ENCODE results near the gene BCL11A. TPM values are rescaled to one million over a fixed set of nuclear protein-coding genes. Genes with fewer than 3 reads are reported as not detected.
"Not testable (repeated sequence)": the region's sequence is repeated elsewhere in the genome, so short reads cannot be mapped to it uniquely, and the experiment has no call there.

The BCL11A gene
- total RNA-seq, 1 donor from 2014 or later, result 31.2 TPM

DNA sequence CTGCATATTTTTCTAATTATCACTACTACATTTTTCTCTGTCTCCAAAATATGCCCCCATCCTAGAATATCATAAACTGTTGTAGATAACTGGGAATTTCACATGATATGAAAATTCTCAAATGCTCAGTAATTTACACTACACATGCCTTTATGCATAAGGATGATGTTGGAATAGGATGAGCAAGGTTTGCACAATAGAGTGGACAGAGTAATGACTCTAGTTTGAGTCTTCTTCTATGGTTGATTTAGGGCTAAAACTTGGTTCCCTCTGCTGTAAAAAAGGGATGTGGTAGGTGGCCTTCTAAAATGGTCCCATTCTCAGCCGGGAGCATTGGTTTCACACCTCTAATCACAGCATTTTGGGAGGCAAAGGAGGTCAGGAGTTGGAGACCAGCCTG is 129.9 kb downstream of the BCL11A start:
- DNase-seq (no peak), ATAC-seq (no peak)

GRCh38 chr2:60422826-60423483 is 130.5 kb downstream of the BCL11A start:
- ATAC-seq (no peak), DNase-seq (no peak)
- intact Hi-C loops (cut with micrococcal nuclease), result no loop called here

More for the DNA sequence above, 129.9 kb downstream of the BCL11A start:
- intact Hi-C loops (cut with micrococcal nuclease), result no loop called here

DNA sequence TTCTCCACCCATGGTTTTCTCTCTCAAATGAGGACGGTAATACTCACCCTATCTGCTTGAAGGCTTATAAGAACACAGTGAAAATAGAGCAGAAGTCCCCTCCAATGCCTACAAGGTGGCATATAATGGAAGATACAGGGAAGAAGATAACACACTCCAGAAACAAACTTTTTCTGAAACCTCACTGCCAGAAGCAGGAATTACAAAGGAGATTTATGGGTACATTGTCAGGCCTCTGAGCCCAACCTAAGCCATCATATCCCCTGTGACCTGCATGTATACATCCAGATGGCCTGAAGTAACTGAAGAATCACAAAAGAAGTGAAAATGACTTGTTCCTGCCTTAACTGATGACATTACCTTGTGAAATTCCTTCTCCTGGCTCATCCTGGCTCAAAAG is 136.2 kb downstream of the BCL11A start:
- intact Hi-C loops (cut with micrococcal nuclease), result not testable (repeated sequence)

GRCh38 chr2:60416221-60417008 is 137.0 kb downstream of the BCL11A start:
- peak; percentile 44 for DNase-seq
- intact Hi-C loops (cut with micrococcal nuclease), result no loop called here
- ATAC-seq, result peak; percentile 83

More for the DNA sequence above, 136.2 kb downstream of the BCL11A start:
- not testable (repeated sequence) for DNase-seq, ATAC-seq

GRCh38 chr2:60415814-60416213 is 137.6 kb downstream of the BCL11A start:
- ATAC-seq (no peak), DNase-seq (no peak)
- intact Hi-C loops (cut with micrococcal nuclease), result no loop called here

- ATAC-seq, result no peak
- intact Hi-C loops (cut with micrococcal nuclease), result no loop called here
- no peak for DNase-seq
Measured at GRCh38 chr2:60414495-60415138, 138.8 kb downstream of the BCL11A start.

- intact Hi-C loops (cut with micrococcal nuclease), result no loop called here
- DNase-seq (no peak), ATAC-seq (no peak)
Measured at GRCh38 chr2:60413814-60414168, 139.7 kb downstream of the BCL11A start.

DNA sequence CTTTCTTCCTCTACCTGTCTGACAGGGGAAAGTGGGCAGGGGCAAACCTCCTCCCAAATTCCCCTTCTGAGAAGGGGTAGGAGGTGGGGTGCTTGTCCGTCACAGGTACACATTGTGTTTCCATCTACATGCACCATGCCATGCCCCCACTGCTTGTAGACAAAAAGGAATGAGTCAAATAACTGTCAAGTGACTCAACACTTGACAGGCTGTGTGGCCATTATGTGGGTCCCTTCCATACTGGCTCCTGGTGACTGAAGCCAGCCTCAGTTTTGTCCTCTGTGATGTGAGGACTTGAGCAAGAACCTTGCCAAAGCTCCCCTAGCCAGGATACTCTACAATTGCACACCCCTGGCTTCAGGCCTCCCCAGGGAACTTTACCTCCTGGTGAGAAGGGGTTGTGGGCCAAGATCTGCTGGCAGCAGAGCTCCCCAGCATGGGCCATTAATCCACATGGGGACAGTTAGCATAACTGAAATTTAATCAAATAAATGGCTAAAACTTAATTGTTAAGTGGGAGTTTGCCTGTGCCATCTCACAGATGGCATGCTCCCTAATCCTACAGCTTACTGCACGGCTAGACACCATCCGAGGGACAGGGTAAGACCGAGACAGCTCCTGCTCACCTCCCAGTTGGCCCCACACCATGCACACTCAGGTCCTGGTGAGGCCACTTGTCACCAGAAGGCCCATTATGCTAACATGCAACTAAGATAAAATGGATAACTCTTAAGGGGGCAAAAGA is 140.2 kb downstream of the BCL11A start:
- no peak for DNase-seq
- intact Hi-C loops (cut with micrococcal nuclease), result no loop called here
- no peak for ATAC-seq

- intact Hi-C loops (cut with micrococcal nuclease), result no loop called here
Measured at GRCh38 chr2:60412620-60413019, 140.8 kb downstream of the BCL11A start.

GRCh38 chr2:60412027-60412426 is 141.4 kb downstream of the BCL11A start:
- intact Hi-C loops (cut with micrococcal nuclease), result no loop called here
- ATAC-seq (no peak), DNase-seq (no peak)

More at GRCh38 chr2:60412620-60413019, 140.8 kb downstream of the BCL11A start:
- DNase-seq, result no peak
- ATAC-seq, result no peak

DNA sequence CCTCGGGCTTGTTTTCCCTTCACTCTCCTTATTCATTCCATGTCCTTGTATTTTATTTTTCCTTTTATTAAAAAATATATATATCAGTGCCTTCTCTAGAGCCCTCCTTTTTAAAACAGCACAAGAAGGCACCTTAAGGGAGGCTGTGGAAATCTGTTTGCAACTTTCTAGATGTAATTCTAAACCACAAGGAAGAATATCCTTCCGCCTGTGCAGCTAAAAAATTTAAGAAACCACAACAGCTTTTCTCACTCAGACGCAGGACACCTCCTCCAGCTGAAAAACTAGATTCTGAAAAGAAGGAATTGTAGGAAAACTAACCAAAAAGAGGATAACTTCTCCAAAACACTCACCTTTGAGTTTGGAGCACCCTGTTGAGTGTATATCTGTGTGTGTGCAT is 142.2 kb downstream of the BCL11A start:
- no peak for ATAC-seq
- no peak for DNase-seq
- intact Hi-C loops (cut with micrococcal nuclease), result no loop called here

DNA sequence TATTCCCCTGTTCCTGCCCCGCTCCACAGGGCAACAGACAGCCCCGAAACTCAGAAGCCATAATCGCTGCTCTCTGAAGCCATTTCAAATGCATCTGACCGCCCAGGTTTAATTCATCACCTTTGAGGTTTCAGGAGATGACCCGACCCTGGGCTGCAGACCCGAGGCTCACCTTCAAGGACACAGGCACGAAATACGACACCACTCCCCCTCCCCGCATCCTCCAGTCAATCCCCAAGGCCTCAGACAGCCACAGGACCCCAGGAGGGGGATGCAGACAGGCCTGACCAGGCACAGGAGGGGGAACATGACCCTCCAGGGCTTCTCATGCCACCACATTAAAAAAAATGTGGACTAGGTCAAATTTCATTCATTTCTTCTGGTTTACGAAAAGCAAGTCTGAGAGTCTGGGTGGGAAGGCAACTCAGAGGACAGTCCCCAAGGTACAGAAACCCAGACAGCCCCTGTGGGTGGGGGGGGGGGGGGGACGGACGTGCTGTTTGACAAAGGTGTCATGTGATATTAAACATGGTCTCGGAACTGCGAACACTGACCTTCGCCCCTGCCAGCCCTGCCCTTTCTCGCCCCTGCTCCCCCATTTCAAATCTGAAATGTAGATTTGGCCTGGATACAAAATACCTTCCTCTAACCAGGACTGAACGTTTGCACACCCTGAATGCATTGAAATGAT is 142.9 kb downstream of the BCL11A start:
- ATAC-seq (peak; percentile 60), DNase-seq (no peak)
- intact Hi-C loops (cut with micrococcal nuclease), result no loop called here

GRCh38 chr2:60409531-60409871 is 144.0 kb downstream of the BCL11A start:
- no peak for DNase-seq
- no peak for ATAC-seq
- intact Hi-C loops (cut with micrococcal nuclease), result no loop called here

- intact Hi-C loops (cut with micrococcal nuclease), result no loop called here
- DNase-seq (no peak), ATAC-seq (no peak)
Measured at GRCh38 chr2:60408811-60409530, 144.5 kb downstream of the BCL11A start.

- intact Hi-C loops (cut with micrococcal nuclease), result no loop called here
- DNase-seq, result no peak
- ATAC-seq, result no peak
Measured at GRCh38 chr2:60408207-60408606, 145.2 kb downstream of the BCL11A start.

GRCh38 chr2:60407398-60407797 is 146.1 kb downstream of the BCL11A start:
- no peak for DNase-seq
- intact Hi-C loops (cut with micrococcal nuclease), result no loop called here
- peak; percentile 26 for ATAC-seq

DNA sequence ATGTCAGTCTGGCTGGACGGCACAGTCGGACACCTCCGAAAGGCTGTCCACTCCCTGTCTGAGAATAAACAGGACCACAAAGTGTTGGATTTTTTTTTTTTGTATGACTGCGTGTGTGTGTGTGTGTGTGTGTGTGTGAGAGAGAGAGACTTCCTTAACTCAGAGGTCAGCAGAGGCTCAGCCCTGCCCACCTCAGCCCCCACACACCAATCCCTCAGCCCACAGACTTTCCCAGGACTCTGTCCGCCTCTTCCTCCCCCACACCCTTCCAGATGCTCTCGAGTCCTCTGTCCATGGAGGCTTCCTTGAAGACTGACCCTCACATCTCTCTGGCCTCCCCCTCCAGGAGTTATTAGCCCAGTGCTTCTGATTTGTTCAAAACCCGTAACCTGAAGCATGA is 147.3 kb downstream of the BCL11A start:
- DNase-seq (no peak), ATAC-seq (no peak)
- intact Hi-C loops (cut with micrococcal nuclease), result no loop called here

GRCh38 chr2:60405271-60405919 is 148.1 kb downstream of the BCL11A start:
- ATAC-seq, result no peak
- intact Hi-C loops (cut with micrococcal nuclease), result no loop called here
- DNase-seq, result no peak

Measured in left ventricle myocardium superior (tissue), 1 donor.